ENCODE results near the gene C3orf18. TPM values are rescaled to one million over a fixed set of nuclear protein-coding genes. Genes with fewer than 3 reads are reported as not detected.

The C3orf18 gene
- total and polyA plus RNA-seq, 8 donors, result 4.9 to 75.0 (median 8.2) TPM; not detected in 1

DNA sequence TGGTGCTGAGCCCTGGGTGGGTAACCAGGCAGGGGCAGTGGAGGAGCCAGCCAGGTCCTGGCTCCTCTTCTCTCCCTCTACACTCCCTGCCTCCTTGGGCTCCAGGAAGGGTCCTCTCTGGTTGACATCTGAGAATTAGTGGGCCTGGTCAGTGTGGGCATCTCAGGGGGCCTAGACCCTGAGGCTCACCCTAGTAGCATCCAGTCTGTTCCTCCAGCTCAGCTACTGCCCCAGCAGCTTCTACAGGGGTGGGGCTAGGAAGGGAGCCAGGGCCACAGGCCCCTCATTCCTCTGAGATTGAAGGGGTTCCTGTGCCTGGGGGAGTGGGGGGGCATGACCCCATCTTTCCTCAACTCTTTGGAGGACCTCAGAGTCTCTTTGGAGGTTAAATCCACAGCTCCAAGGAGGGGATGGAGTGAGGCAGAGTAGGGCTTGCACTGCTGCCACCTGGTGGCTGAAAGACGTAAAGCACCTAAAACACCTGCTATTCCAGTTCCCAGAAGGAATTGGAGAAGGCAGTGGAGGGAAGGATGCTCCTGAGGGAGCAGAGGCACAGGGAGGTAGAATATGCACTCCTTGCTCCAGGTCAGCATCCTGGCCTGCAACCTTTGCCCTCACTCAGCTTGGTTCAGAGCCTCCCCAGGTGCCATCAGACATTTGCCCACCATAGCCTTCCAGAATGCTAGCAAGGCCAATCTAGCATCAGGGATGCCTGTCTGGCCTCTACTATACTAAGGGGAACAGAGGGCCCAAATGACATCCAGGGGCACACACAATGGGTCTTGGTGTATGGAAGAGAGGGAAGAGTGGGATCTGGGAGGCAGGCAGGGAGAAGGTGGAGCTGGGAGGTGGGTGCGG is 25.1 kb downstream of the C3orf18 start:
- Histone ChIP-seq H3K4me1 (no peaks in the 10 kb centered on the region), H3K36me3 (no peaks in the 10 kb centered on the region), H3K9me3 (no peaks in the 10 kb centered on the region), H3K27ac (no peak overlapping the region), H3K4me3 (no peak overlapping the region), H3K27me3 (peaks cover 0 to 16% (median 0%) of the 10 kb centered on the region in 3 donors)
- DNase-seq, result peak; percentile 84 to 91
- intact Hi-C loops (cut with DNase I; ENCODE audit: low total_unique reads), result loop anchor here (5.0 kb wide), 1 partner anchor 105 kb away; no protein-coding TSS in a partner anchor
- TF ChIP-seq CTCF (IDR thresholded peaks at IDR 0.05) (peak in 6 of 7 experiments; percentile 39 to 92 (median 86)), POLR2A (IDR thresholded peaks at IDR 0.05) (no peak)
- 45 to 50% (median 46%) methylated on average over 2 of the region's 2 CpGs for WGBS, 5 donors

GRCh38 chr3:50539356-50540286 is 27.9 kb downstream of the C3orf18 start:
- 56 to 62% (median 62%) methylated on average over 16 to 18 of the region's 18 CpGs for WGBS, 5 donors
- DNase-seq, result no peak

DNA sequence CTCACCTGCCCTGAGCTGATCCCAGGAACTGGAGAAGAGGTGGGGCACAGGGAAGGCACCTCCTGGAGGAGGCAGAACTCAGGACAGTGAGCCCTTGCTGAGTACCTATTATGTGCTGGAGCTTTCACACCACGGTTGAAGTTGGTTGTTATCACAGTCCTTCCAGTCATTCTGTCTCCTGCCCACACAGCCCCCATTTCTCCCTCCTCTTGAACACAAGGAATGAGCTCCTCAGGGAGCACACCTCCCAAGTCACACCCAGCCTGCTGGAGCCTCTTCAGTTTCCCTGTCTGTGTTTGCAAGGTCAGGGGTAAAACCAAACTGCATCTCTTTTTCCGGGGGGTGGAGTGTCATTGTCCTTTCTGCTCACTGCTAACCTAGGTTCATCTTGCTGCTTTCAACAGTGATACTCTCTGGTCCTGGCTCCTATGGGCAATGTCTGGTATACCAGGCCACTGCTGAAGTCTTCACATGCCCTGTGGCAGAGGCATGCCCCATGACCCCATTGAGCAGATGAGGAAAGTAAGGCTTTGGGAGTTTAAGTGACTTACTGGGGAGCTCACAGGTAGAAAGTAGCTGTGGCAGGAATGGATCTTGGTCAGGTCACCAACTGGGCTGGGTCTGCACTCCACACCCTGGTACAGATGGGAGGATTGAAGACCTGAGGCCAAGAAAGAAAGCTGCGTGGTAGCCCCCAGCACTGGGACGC is 30.0 kb downstream of the C3orf18 start:
- Histone ChIP-seq H3K9me3 (no peaks in the 10 kb centered on the region), H3K36me3 (no peaks in the 10 kb centered on the region), H3K27me3 (peaks cover 0 to 23% (median 0%) of the 10 kb centered on the region in 3 donors), H3K4me1 (no peaks in the 10 kb centered on the region), H3K4me3 (no peak overlapping the region), H3K27ac (no peak overlapping the region)
- WGBS, 5 donors, result 63 to 72% (median 69%) methylated on average over 4 of the region's 4 CpGs
- intact Hi-C loops (cut with DNase I; ENCODE audit: low total_unique reads), result loop anchor here (10.0 kb wide), 1 partner anchor 163 kb away; no protein-coding TSS in a partner anchor
- TF ChIP-seq POLR2AphosphoS5 (IDR thresholded peaks at IDR 0.05), result no peak
- TF ChIP-seq CTCF (IDR thresholded peaks at IDR 0.05), result no peak
- no peak for TF ChIP-seq EP300 (IDR thresholded peaks at IDR 0.05)
- TF ChIP-seq POLR2A (IDR thresholded peaks at IDR 0.05), result no peak
- DNase-seq, result no peak

More at GRCh38 chr3:50539356-50540286, 27.9 kb downstream of the C3orf18 start:
- H3K4me1 ChIP-seq, result no peaks in the 10 kb centered on the region
- H3K4me3 ChIP-seq, result no peak overlapping the region
- H3K27ac ChIP-seq, result no peak overlapping the region
- H3K36me3 ChIP-seq, result no peaks in the 10 kb centered on the region
- intact Hi-C loops (cut with DNase I; ENCODE audit: low total_unique reads), result loop anchor here (5.0 to 10.0 kb wide), 2 partner anchors 102 to 165 kb away; no protein-coding TSS in a partner anchor
- no peak for TF ChIP-seq POLR2AphosphoS5 (IDR thresholded peaks at IDR 0.05)
- TF ChIP-seq POLR2A (IDR thresholded peaks at IDR 0.05), result no peak
- no peak for TF ChIP-seq CTCF (IDR thresholded peaks at IDR 0.05)
- no peak for TF ChIP-seq EP300 (IDR thresholded peaks at IDR 0.05)
- no peaks in the 10 kb centered on the region for H3K9me3 ChIP-seq
- H3K27me3 ChIP-seq, result peaks cover 0 to 23% (median 0%) of the 10 kb centered on the region in 3 donors
